ENCODE measurements around the gene PRKAG1. TPM values are rescaled to one million over a fixed set of nuclear protein-coding genes. Genes with fewer than 3 reads are reported as not detected.
A peak's percentile ranks its signal among the peaks of the same experiment; 100 is the strongest.

PRKAG1 gene
- total and polyA plus RNA-seq, 4 donors, result 15.5 to 31.5 (median 20.9) TPM

DNA sequence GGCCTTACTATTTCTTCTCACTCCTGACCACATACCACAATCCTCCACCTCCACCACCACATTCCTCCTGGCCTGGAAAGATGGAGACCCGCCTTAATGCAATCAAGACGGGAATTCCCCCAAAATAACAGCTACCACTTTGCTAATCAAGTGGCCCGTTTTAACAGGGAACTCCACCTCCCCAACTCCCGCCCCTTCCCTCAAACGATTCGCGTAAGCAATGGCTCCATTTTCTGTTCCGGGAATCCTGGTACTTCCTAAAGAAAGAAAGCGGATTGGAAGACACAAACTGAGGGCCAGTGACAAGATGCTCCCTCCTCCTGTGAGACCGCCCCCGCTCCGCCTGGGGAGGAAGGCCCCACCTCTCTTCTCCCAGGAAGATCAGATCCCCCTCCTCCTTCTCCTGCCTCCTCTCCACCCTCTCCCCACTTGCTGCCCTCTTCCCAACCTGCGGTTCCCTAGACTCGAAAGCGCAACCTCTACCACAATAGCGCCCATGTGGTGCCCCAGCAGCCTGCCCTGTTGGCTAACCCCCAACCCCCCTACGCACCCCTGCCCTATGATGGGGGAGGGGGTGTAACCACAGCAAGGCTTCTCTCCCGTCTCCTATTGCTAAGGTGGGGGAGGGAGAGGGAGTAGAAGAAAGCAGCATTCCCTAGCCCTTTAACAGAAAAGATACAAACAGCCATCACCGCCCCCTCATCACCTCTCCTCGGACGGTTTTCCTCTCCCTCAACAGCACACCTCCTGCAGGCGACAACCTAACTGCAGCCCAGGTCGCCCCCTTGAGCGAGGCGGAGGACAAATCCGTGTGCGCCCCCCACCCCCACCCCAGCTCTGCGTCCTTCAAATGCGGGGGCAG lies 62.1 kb downstream of the PRKAG1 start:
- WGBS, result 8% methylated on average over 29 of the region's 29 CpGs
- Histone ChIP-seq H3K4me1 (ENCODE audit: control insufficient read depth in 4 of 4, insufficient read depth in 4 of 4, low read length in 3 of 4) (peaks cover 0 to 22% (median 10%) of the 10 kb centered on the region in 4 donors), H3K9me3 (ENCODE audit: control insufficient read depth in 4 of 4, low read length in 3 of 4) (no peaks in the 10 kb centered on the region), H3K4me3 (ENCODE audit: low read depth in 1 of 3, low read length in 3 of 3) (peak overlapping the region; percentile 70 to 84 (median 83)), H3K36me3 (ENCODE audit: control insufficient read depth in 4 of 4, insufficient read depth in 3 of 4, low read depth in 1 of 4, low read length in 3 of 4) (no peaks in the 10 kb centered on the region), H3K27ac (ENCODE audit: low read depth in 1 of 2, low read length in 2 of 2) (peak overlapping the region; percentile 64 to 74), H3K9ac (ENCODE audit: low read depth in 1 of 2, low read length in 2 of 2) (peak overlapping the region in 1 of 2 donors; percentile 68), H3K27me3 (ENCODE audit: control insufficient read depth in 4 of 4, insufficient read depth in 4 of 4, low read length in 3 of 4) (no peaks in the 10 kb centered on the region)
- peak; percentile 15 for TF ChIP-seq SP1 (IDR thresholded peaks at IDR 0.05)
- TF ChIP-seq GABPA (IDR thresholded peaks at IDR 0.05 in 1 of 2, conservative IDR thresholded peaks at IDR 0.05 in 1 of 2), result no peak
- peak; percentile 44 for TF ChIP-seq YY1 (IDR thresholded peaks at IDR 0.05)
- TF ChIP-seq EGR1 (IDR thresholded peaks at IDR 0.05; ENCODE audit: low read depth in 2 of 2), result peak in 1 of 2 donors; percentile 22
- DNase-seq (ENCODE audit: low spot score), result no peak

- Histone ChIP-seq H3K27me3 (ENCODE audit: control insufficient read depth in 4 of 4, insufficient read depth in 4 of 4, low read length in 3 of 4) (no peaks in the 10 kb centered on the region), H3K36me3 (ENCODE audit: control insufficient read depth in 4 of 4, insufficient read depth in 3 of 4, low read depth in 1 of 4, low read length in 3 of 4) (peaks cover 0 to 1% (median 0%) of the 10 kb centered on the region in 4 donors), H3K9me3 (ENCODE audit: control insufficient read depth in 4 of 4, low read length in 3 of 4) (no peaks in the 10 kb centered on the region), H3K9ac (ENCODE audit: low read depth in 1 of 2, low read length in 2 of 2) (no peak overlapping the region), H3K4me3 (ENCODE audit: low read depth in 1 of 3, low read length in 3 of 3) (no peak overlapping the region), H3K27ac (ENCODE audit: low read depth in 1 of 2, low read length in 2 of 2) (no peak overlapping the region), H3K4me1 (ENCODE audit: control insufficient read depth in 4 of 4, insufficient read depth in 4 of 4, low read length in 3 of 4) (peaks cover 0 to 22% (median 10%) of the 10 kb centered on the region in 4 donors)
- TF ChIP-seq, protein P1, sequence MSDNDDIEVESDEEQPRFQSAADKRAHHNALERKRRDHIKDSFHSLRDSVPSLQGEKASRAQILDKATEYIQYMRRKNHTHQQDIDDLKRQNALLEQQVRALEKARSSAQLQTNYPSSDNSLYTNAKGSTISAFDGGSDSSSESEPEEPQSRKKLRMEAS (IDR thresholded peaks at IDR 0.05), result no peak
- TF ChIP-seq TAF1 (conservative IDR thresholded peaks at IDR 0.05) (no peak), GABPA (IDR thresholded peaks at IDR 0.05 in 1 of 2, conservative IDR thresholded peaks at IDR 0.05 in 1 of 2) (no peak), RXRA (IDR thresholded peaks at IDR 0.05) (no peak), RAD21 (IDR thresholded peaks at IDR 0.05) (no peak), HNF4G (IDR thresholded peaks at IDR 0.05) (no peak), FOXA1 (IDR thresholded peaks at IDR 0.05) (no peak), NR2F2 (IDR thresholded peaks at IDR 0.05) (no peak), JUND (IDR thresholded peaks at IDR 0.05) (no peak), EGR1 (IDR thresholded peaks at IDR 0.05; ENCODE audit: low read depth in 2 of 2) (no peak), SP1 (IDR thresholded peaks at IDR 0.05) (no peak), YY1 (IDR thresholded peaks at IDR 0.05) (no peak), HNF4A (conservative IDR thresholded peaks at IDR 0.05) (no peak), REST (IDR thresholded peaks at IDR 0.05) (no peak), FOXA2 (IDR thresholded peaks at IDR 0.05) (no peak), ATF3 (IDR thresholded peaks at IDR 0.05) (no peak)
- TF ChIP-seq, protein P2, sequence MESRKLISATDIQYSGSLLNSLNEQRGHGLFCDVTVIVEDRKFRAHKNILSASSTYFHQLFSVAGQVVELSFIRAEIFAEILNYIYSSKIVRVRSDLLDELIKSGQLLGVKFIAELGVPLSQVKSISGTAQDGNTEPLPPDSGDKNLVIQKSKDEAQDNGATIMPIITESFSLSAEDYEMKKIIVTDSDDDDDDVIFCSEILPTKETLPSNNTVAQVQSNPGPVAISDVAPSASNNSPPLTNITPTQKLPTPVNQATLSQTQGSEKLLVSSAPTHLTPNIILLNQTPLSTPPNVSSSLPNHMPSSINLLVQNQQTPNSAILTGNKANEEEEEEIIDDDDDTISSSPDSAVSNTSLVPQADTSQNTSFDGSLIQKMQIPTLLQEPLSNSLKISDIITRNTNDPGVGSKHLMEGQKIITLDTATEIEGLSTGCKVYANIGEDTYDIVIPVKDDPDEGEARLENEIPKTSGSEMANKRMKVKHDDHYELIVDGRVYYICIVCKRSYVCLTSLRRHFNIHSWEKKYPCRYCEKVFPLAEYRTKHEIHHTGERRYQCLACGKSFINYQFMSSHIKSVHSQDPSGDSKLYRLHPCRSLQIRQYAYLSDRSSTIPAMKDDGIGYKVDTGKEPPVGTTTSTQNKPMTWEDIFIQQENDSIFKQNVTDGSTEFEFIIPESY (IDR thresholded peaks at IDR 0.05), result no peak
- TF ChIP-seq, protein P3, sequence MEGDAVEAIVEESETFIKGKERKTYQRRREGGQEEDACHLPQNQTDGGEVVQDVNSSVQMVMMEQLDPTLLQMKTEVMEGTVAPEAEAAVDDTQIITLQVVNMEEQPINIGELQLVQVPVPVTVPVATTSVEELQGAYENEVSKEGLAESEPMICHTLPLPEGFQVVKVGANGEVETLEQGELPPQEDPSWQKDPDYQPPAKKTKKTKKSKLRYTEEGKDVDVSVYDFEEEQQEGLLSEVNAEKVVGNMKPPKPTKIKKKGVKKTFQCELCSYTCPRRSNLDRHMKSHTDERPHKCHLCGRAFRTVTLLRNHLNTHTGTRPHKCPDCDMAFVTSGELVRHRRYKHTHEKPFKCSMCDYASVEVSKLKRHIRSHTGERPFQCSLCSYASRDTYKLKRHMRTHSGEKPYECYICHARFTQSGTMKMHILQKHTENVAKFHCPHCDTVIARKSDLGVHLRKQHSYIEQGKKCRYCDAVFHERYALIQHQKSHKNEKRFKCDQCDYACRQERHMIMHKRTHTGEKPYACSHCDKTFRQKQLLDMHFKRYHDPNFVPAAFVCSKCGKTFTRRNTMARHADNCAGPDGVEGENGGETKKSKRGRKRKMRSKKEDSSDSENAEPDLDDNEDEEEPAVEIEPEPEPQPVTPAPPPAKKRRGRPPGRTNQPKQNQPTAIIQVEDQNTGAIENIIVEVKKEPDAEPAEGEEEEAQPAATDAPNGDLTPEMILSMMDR (IDR thresholded peaks at IDR 0.05; ENCODE audit: low read depth, low read length, missing input control), result no peak
- no peak for DNase-seq (ENCODE audit: low spot score)
- 79% methylated on average over 3 of the region's 3 CpGs for WGBS
Observed at GRCh38 chr12:48954841-48955501, 63.6 kb downstream of the PRKAG1 start.

Data from liver (tissue), 9 donors.